Fibroblast of skin of back (primary cell): ENCODE measurements around the gene COX19.
"Not testable (repeated sequence)": the region's sequence is repeated elsewhere in the genome, so short reads cannot be mapped to it uniquely, and the experiment has no call there.

ENCODE experiments used
- DNase-seq: peaks from one replicate; pipeline ENCODE4 v3.0.0-alpha.2; 2013

COX19 gene

GRCh38 chr7:1010226-1010625 is 34.9 kb upstream of the COX19 start:
- DNase-seq: no peak

GRCh38 chr7:1009747-1010146 is 34.4 kb upstream of the COX19 start:
- DNase-seq: no peak

GRCh38 chr7:1008733-1009363 is 33.5 kb upstream of the COX19 start:
- DNase-seq: no peak

- no peak for DNase-seq
Measured at GRCh38 chr7:1007901-1008300, 32.6 kb upstream of the COX19 start.

- no peak for DNase-seq
Measured at GRCh38 chr7:1005303-1005702, 30.0 kb upstream of the COX19 start.

GRCh38 chr7:1004018-1004852 is 28.9 kb upstream of the COX19 start:
- DNase-seq: no peak

GRCh38 chr7:1002445-1002844 is 27.1 kb upstream of the COX19 start:
- not testable (repeated sequence) for DNase-seq

- DNase-seq: not testable (repeated sequence)
Measured at GRCh38 chr7:1002026-1002425, 26.7 kb upstream of the COX19 start.

- DNase-seq: not testable (repeated sequence)
Measured at GRCh38 chr7:1001069-1001770, 25.9 kb upstream of the COX19 start.

GRCh38 chr7:999941-1000935 is 24.9 kb upstream of the COX19 start:
- no peak for DNase-seq

- DNase-seq: no peak
Measured at GRCh38 chr7:999149-999879, 24.0 kb upstream of the COX19 start.

GRCh38 chr7:997404-998395 is 22.4 kb upstream of the COX19 start:
- DNase-seq: no peak

- DNase-seq: no peak
Measured at GRCh38 chr7:996079-996872, 20.9 kb upstream of the COX19 start.

- no peak for DNase-seq
Measured at GRCh38 chr7:995571-995970, 20.2 kb upstream of the COX19 start.

GRCh38 chr7:994592-995308 is 19.4 kb upstream of the COX19 start:
- DNase-seq: no peak

- peak; percentile 92 for DNase-seq
Measured at GRCh38 chr7:992709-993607, 17.6 kb upstream of the COX19 start.
